ENCODE measurements around the gene MYO5A.

- TF ChIP-seq CTCF (IDR thresholded peaks at IDR 0.05) (no peak), EP300 (IDR thresholded peaks at IDR 0.05; ENCODE audit: low read depth) (no peak), POLR2A (IDR thresholded peaks at IDR 0.05) (no peak), POLR2AphosphoS5 (IDR thresholded peaks at IDR 0.05) (no peak)
Measured at GRCh38 chr15:52518487-52519371, 10.0 kb downstream of the MYO5A start.

Measured in transverse colon (tissue), 4 donors.